HG03280 (cell line): ENCODE data around the gene SERPING1.

Source experiments
- ATAC-seq: cut with Tn5 transposase; IDR thresholded peaks from one replicate; pipeline ENCODE4 v1.9.1; 2021; ENCODE audit warnings: mild to moderate bottlenecking, moderate library complexity; ENCODE audit not compliant: unreplicated experiment

SERPING1 gene

GRCh38 chr11:57597461-57597915 lies at the start of gene SERPING1:
Gene SERPING1, plus strand, starts transcription at chr11:57597685. Its CDS starts 586 bp downstream, at chr11:57598271.
- ATAC-seq = no peak

- ATAC-seq = peak; percentile 78
Observed at GRCh38 chr11:57547854-57548377, 49.6 kb upstream of the SERPING1 start.

GRCh38 chr11:57549983-57550382 lies 47.5 kb upstream of the SERPING1 start:
- ATAC-seq = no peak

- ATAC-seq = no peak
Observed at GRCh38 chr11:57551941-57552340, 45.5 kb upstream of the SERPING1 start.

- ATAC-seq = no peak
Observed at GRCh38 chr11:57552479-57552878, 45.0 kb upstream of the SERPING1 start.

DNA sequence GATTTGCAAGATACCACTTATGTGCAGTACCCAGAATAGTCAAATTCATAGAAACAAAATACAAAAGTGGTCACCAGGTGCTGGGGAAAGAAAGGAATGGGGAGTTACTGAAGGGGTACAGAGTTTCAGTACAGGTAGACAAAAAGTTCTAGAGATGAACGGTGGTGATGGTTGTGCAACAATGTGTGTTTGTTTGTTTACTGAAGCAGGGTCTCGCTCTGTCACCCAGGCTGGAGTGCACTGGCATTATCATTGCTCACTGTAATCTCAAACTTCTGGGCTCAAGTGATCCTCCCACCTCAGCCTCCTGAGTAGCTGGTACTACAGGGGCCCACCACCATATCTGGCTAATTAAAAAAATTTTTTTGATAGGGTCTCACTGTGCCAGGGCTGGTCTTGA lies 42.1 kb upstream of the SERPING1 start:
- no peak for ATAC-seq

- no peak for ATAC-seq
Observed at GRCh38 chr11:57556041-57556440, 41.4 kb upstream of the SERPING1 start.

GRCh38 chr11:57560146-57560545 lies 37.3 kb upstream of the SERPING1 start:
- ATAC-seq = no peak

GRCh38 chr11:57562596-57562995 lies 34.9 kb upstream of the SERPING1 start:
- no peak for ATAC-seq

DNA sequence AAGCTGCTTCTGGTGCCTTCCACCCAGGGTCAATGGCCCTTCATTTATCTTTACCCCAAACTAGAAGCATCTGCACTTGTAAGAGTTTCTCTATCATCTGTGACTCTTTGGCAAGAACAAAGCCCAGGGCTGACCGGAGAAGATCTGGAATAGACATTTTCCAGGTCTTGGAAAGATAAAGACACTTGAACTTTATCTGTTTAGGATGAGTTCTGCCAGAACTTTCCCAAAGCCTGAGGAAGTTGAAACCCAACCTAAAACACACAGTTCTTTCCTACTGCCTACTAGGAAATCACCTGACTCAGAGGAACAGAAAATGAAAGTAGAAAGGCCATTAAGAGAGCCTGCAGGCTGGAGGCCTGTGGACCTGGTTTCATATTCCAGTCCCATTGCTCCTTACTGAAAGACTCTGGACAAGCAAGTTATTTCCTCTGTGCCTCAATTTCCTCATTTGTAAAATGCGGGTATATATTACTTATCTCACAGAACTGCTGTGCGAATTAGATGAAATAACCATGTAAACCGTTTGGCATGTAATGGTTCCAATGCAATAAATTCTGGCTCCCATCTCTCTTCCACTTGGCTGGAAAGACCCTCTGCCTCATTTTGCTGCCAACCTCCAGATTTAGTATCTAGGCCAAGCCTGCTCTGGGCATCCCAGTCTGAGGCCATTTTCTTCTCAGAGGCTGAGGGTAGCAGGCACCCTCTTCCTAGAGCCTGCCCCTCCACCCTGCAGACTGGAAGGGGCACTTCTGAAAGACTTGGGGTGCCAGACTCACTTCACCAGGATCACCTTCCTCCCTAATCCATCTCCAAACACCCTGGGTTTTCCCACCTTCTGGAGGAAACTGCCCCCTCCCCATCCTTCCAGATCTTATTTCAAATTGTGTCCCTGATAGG lies 31.2 kb upstream of the SERPING1 start:
- peak; percentile 61 for ATAC-seq

DNA sequence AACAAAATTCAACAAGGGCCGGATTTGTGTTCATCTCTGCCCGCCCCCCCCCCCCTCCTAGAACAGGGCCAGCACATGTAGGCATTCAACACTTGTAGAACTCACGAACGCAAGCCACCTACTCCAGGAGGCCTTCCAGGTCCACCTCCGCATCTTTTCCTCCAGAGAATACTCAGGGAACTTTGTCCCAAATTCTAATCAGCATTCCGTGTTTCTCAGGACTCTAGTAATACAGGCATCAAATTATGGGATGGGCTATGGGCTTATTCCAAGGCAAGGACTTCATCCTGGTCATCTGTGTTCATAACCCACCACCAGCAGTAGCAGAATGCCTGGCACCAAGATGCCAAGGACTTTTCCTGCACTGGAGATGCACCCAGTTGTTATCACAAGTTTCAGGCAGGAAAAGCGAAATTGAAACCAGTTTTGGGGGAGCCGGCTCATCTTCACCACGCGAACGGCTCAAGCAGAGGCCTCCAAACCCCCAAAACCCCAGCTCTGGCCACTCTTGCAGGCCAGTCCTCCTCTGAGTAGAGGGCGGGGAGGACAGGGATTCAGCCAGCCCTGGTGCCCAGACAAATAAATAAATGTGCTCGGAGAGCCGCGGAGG lies 30.5 kb upstream of the SERPING1 start:
- ATAC-seq = peak; percentile 8

DNA sequence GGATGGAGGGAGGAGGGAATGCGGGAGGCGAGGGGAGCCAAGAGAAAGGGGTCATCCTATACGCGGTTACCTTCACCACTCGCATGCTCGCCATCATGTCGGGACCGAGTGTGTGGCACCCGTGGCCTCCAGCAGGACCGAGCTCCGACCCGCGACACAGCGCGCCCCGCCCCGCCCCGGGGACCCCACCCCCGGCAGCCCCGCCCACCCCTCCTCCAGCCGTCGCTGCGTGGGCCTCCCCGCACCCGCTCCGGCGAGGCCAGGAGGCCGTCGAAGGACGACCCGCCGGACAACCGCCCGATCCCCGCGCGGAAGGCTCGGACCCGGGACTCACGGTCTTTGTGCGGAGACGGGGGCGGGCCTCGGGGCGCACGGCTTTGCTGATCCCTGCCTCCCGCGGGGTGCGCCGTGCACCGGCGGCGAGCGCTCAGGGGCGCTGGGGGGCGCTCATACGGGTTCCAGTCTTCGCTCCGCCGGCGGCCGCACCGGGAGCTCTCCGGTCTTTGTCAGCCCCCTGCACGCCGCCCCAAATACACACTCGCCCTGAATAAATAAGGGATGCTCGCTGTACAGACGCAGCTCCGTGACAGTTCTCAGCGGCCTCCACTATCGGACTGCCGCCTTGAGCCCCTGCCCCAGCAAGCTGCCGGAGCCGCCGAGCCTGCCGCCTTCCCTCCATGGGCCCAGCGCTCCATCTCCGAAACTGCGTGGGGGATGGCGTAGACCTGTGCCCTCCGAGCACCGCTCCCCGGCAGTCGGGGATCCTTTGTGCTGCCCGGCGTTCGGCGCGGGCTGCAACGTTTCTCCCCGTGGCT lies 29.8 kb upstream of the SERPING1 start, which contains the start of gene UBE2L6:
TSS of gene UBE2L6 (minus strand) at position 158 of the 815 bp plus-strand sequence. CDS start at position 97, 61 bp downstream.
- peak; percentile 67 for ATAC-seq

GRCh38 chr11:57568330-57568766 lies 29.1 kb upstream of the SERPING1 start:
- peak; percentile 18 for ATAC-seq

GRCh38 chr11:57571606-57572005 lies 25.9 kb upstream of the SERPING1 start:
- ATAC-seq = no peak

DNA sequence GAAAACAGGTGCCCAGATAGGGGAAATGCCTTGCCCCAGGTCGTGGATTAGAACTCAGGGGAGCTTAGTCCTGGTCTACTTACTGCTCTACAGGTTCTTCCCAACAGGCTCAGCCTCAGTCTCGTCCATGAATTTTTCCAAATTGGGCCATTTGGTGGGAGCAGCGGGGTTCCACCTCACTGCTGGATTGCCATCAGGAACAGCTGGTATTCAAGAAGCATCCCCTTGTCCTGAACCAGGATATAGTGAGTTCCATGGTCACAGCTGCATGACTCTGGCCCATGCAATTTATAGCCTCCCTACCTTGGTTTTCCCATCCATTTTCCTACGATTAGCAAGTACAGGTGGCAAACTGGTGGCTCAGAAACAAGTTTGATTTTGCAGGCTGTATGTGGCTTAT lies 23.4 kb upstream of the SERPING1 start:
- ATAC-seq = no peak

DNA sequence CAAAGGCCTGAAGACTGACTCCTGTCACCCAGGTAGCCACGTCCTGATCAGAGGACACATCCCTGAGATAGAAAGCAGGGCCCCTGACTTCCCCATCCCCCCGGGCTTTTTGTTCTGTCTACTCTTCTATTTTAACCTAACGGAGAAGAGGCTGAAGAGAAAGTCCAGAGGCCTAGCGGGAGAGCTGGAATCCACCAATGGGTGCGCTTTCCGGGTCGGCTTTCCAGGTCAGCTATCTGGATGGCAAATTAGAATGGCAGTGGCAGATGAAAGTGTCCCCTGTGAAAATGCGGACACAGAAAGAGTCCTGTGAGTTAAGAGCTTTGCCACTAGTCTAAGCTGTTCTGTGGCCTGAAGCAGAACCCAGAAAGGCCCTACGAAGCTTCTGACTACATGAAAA lies 13.1 kb upstream of the SERPING1 start:
- ATAC-seq = no peak

DNA sequence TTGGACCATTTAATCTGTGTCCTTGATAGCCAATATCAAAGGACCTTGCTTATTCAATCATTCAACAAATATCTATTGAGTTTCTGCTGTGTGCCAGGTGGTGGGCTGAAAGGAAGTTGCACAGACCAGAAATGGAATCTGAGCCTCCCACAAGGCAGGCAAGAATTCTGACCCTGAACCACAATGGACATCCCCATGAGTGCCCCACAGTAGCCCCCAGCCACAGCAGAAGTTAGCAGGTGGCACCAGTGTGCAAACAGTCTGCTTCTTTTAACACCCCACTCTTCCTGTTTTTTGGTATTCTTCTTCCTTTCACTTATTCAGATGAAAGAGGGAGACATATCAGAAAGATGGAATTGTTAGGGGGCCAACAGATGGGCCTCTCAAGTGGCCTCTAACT lies 12.2 kb upstream of the SERPING1 start:
- ATAC-seq = no peak

DNA sequence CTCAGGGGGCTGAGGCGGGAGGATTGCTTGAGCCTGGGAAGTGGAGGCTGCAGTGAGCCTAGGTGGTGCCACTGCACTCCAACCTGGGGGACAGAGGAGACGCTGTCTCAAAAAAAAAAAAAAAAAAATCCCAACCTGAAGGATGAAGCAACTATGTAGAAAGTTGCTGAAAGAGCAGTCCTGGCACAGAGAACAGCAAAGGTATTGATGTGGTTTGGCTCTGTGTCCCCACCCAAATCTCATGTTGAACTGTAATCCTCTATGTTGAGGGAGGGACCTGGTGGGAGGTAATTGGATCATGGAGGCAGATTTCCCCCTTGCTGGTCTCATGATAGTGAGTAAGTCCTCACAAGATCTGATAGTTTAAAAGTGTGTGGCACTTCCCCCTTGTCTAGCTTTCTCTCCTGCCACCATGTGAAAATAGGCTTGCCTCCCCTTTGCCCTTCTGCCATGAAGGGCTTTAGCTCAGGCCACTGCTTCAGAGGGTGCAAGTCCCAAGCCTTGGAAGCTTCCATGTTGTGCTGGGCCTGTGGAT lies 10.7 kb upstream of the SERPING1 start:
- ATAC-seq = no peak

DNA sequence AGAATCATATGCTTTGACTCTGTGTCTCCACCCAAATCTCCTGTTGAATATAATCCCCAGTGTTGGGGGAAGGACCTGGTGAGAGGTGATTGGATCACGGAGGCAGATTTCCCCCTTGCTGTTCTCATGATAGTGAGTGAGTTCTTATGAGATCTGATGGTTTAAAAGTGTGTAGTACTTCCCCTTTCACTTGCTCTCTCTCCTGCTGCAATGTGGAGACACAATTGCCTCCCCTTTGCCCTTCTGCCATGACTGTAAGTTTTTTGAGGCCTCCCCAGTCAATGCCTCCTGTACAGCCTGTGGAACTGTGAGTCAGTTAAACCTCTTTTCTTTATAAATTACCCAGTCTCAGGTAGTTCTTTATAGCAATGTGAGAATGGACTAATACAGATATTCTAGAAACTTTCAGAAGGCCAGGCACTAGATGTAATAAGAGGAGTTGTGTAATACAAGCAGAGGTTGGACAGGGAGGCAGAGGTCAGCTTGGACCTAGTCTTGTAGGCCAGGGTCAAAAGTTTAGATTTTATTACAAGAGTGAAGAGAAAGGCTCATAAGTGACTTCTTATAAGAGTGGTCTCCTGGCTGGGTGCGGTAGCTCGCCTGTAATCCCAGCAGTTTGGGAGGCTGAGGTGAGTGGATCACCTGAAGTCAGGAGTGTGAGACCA lies 9.3 kb upstream of the SERPING1 start:
- no peak for ATAC-seq

DNA sequence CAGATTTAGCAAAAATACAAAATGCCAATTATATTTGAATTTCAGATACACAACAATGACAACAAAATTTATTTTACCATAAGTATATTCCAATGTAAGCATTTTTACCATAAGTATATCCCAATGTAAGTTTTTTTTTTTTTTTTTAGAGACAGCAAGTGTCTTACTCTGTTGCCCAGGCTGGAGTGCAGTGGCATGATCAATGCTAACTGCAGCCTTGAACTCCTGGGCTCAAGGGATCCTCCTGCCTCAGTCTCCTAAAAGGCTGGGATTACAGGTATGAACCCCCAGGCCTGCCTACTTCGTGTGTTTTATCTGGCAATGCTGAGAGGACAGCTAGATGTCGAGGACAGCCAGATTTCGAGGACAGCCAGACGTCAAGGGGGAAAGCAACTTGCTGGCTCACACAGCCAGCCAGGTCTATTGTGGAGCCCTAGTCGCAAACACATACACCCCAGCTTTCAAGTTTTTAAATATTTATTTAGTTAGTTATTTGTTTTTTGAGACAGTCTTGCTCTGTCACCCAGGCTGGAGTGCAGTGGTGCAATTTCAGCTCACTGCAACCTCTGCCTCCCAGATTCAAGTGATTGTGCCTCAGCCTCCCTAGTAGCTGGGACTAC lies 1.1 kb upstream of the SERPING1 start:
- no peak for ATAC-seq
